Mesendoderm (in vitro differentiated cells): ENCODE data around the gene RANBP3.
A peak's percentile ranks its signal among the peaks of the same experiment; 100 is the strongest.

Experiments
- DNase-seq: peaks from one replicate; pipeline ENCODE4 v3.0.0; 2013
- H2AK5ac ChIP-seq: 2 replicates; pipeline ENCODE4 v1.6.1; 2013; ENCODE audit warnings: low read length, inconsistent platforms
- H2BK120ac ChIP-seq: 2 replicates; pipeline ENCODE4 v1.6.1; 2013; ENCODE audit warnings: low read depth, mild to moderate bottlenecking, low read length, moderate library complexity, mixed read lengths
- H2BK15ac ChIP-seq: replicated peaks from 2 replicates; pipeline ENCODE4 v1.6.1; 2013; ENCODE audit warnings: low read depth, mild to moderate bottlenecking, moderate library complexity
- H2BK5ac ChIP-seq: 2 replicates; pipeline ENCODE4 v1.6.1; 2013; ENCODE audit warnings: low read length, inconsistent platforms
- H3K18ac ChIP-seq: 2 replicates; pipeline ENCODE4 v1.6.1; 2013; ENCODE audit warnings: mild to moderate bottlenecking, low read length, mixed read lengths
- H3K23ac ChIP-seq: one replicate; pipeline ENCODE4 v1.6.1; 2013; ENCODE audit warnings: low read length
- H3K27ac ChIP-seq: 2 replicates; pipeline ENCODE4 v1.5.1; 2013; ENCODE audit warnings: low read depth, mild to moderate bottlenecking, inconsistent platforms, low read length, moderate library complexity
- H3K27me3 ChIP-seq: 2 replicates; pipeline ENCODE4 v1.6.1; 2013; ENCODE audit warnings: low read length, control low read depth, mild to moderate bottlenecking, inconsistent platforms; ENCODE audit not compliant: insufficient read depth, poor library complexity
- H3K36me3 ChIP-seq: 2 replicates; pipeline ENCODE4 v1.6.1; 2013; ENCODE audit warnings: low read length, inconsistent platforms; ENCODE audit not compliant: control insufficient read depth, insufficient read depth
- H3K4ac ChIP-seq: one replicate; pipeline ENCODE4 v1.6.1; 2013; ENCODE audit warnings: low read depth, mild to moderate bottlenecking, low read length, moderate library complexity
- H3K4me1 ChIP-seq: 2 replicates; pipeline ENCODE4 v1.6.1; 2013; ENCODE audit warnings: low read depth, low read length, inconsistent platforms; ENCODE audit not compliant: control insufficient read depth
- H3K4me2 ChIP-seq: 2 replicates; pipeline ENCODE4 v1.6.1; 2013; ENCODE audit warnings: low read length
- H3K4me3 ChIP-seq: 2 replicates; pipeline ENCODE4 v1.5.1; 2013; ENCODE audit warnings: mild to moderate bottlenecking, low read length
- H3K56ac ChIP-seq: one replicate; pipeline ENCODE4 v1.6.1; 2013; ENCODE audit warnings: low read length
- H3K79me1 ChIP-seq: 2 replicates; pipeline ENCODE4 v1.6.1; 2013; ENCODE audit warnings: low read length, inconsistent platforms
- H3K79me2 ChIP-seq: 2 replicates; pipeline ENCODE4 v1.6.1; 2013; ENCODE audit warnings: mild to moderate bottlenecking, low read length; ENCODE audit not compliant: control insufficient read depth, insufficient read depth
- H3K9ac ChIP-seq: 2 replicates; pipeline ENCODE4 v1.6.1; 2013; ENCODE audit warnings: low read length, inconsistent platforms
- H4K5ac ChIP-seq: one replicate; pipeline ENCODE4 v1.6.1; 2013; ENCODE audit warnings: low read length
- H4K8ac ChIP-seq: one replicate; pipeline ENCODE4 v1.6.1; 2013; ENCODE audit warnings: low read depth, mild to moderate bottlenecking, control low read depth, low read length, moderate library complexity
- WGBS: extraction: QIAGEN DNeasy Blood & Tissue Kit; methylation state at CpG from one replicate; pipeline ENCODE4 v1.1.7; 2013; ENCODE audit warnings: low lambda C conversion rate, missing lambda C conversion rate; ENCODE audit not compliant: insufficient coverage; ENCODE audit errors: extremely low coverage; 5-methylcytosine and 5-hydroxymethylcytosine counted together

Gene RANBP3

DNA sequence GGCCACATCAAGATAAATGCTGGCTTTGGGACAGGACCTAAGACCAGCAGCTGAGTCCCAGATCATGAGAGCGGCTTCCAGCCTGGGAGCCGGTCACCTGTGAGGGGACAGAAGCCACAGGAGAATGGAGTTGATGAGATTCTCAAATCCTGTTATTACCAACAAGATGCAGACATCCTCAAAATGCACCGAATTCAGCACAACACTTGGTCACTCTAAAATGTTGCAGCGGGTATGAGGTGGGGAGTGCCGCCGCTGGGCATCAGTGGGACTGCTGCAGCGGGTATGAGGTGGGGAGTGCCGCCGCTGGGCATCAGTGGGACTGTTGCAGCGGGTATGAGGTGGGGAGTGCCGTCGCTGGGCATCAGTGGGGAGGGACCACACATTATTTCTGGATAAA is 21.2 kb downstream of the RANBP3 start:
- no peak overlapping the region for H3K23ac ChIP-seq
- H3K4me2 ChIP-seq: no peak overlapping the region
- H2BK5ac ChIP-seq: no peak overlapping the region
- H3K4ac ChIP-seq: no peak overlapping the region
- peaks cover 50% of the 10 kb centered on the region for H3K79me1 ChIP-seq
- no CpG with 5 or more reads among the region's 12 CpGs for WGBS
- no peak overlapping the region for H3K18ac ChIP-seq
- no peak overlapping the region for H2BK15ac ChIP-seq
- no peaks in the 10 kb centered on the region for H3K36me3 ChIP-seq
- H3K27ac ChIP-seq: no peak overlapping the region
- H3K9ac ChIP-seq: no peak overlapping the region
- H3K56ac ChIP-seq: peak overlapping the region; percentile 22
- no peaks in the 10 kb centered on the region for H3K27me3 ChIP-seq
- no peak overlapping the region for H2AK5ac ChIP-seq
- no peak overlapping the region for H4K5ac ChIP-seq
- H3K4me1 ChIP-seq: peaks cover 37% of the 10 kb centered on the region
- H2BK120ac ChIP-seq: no peak overlapping the region
- H3K79me2 ChIP-seq: peaks cover 83% of the 10 kb centered on the region
- no peak for DNase-seq
- no peak overlapping the region for H4K8ac ChIP-seq
- no peak overlapping the region for H3K4me3 ChIP-seq

GRCh38 chr19:5956323-5956722 is 21.6 kb downstream of the RANBP3 start:
- Histone ChIP-seq H3K4me2 (no peak overlapping the region), H3K4me3 (no peak overlapping the region), H3K79me1 (peaks cover 52% of the 10 kb centered on the region), H3K9ac (no peak overlapping the region), H3K27me3 (no peaks in the 10 kb centered on the region), H3K56ac (peak overlapping the region; percentile 22), H3K4ac (no peak overlapping the region), H3K18ac (no peak overlapping the region), H4K8ac (no peak overlapping the region), H2BK15ac (no peak overlapping the region), H2BK120ac (no peak overlapping the region), H3K23ac (no peak overlapping the region), H2AK5ac (no peak overlapping the region), H3K27ac (no peak overlapping the region), H4K5ac (no peak overlapping the region), H3K36me3 (no peaks in the 10 kb centered on the region), H3K4me1 (peaks cover 41% of the 10 kb centered on the region), H2BK5ac (no peak overlapping the region), H3K79me2 (peaks cover 85% of the 10 kb centered on the region)
- no CpG with 5 or more reads among the region's 3 CpGs for WGBS
- DNase-seq: no peak

DNA sequence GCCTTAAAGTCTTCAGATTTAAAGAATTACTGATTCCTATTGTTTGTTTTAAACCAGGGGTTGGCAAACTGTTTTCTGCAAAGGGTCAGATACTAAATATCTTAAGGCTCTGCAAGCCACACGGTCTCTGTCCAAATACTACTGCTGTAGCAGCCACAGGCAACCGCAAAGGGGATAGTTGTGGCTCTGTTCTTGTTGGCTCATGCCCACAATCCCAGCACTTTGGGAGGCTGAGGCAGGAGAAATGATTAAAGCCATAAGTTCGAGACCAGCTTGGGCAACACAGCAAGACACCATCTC is 22.4 kb downstream of the RANBP3 start:
- DNase-seq: no peak
- H3K4me1 ChIP-seq: peaks cover 43% of the 10 kb centered on the region
- H3K18ac ChIP-seq: no peak overlapping the region
- no peak overlapping the region for H3K9ac ChIP-seq
- no peak overlapping the region for H3K56ac ChIP-seq
- no peak overlapping the region for H3K4me2 ChIP-seq
- no peak overlapping the region for H2BK15ac ChIP-seq
- no peak overlapping the region for H4K5ac ChIP-seq
- H2BK5ac ChIP-seq: no peak overlapping the region
- H3K4ac ChIP-seq: no peak overlapping the region
- peaks cover 82% of the 10 kb centered on the region for H3K79me2 ChIP-seq
- H4K8ac ChIP-seq: no peak overlapping the region
- no peak overlapping the region for H3K23ac ChIP-seq
- no peak overlapping the region for H3K4me3 ChIP-seq
- H2BK120ac ChIP-seq: no peak overlapping the region
- H3K27ac ChIP-seq: no peak overlapping the region
- no peaks in the 10 kb centered on the region for H3K27me3 ChIP-seq
- H3K79me1 ChIP-seq: peaks cover 49% of the 10 kb centered on the region
- no peak overlapping the region for H2AK5ac ChIP-seq
- no CpG with 5 or more reads among the region's 3 CpGs for WGBS
- H3K36me3 ChIP-seq: no peaks in the 10 kb centered on the region

DNA sequence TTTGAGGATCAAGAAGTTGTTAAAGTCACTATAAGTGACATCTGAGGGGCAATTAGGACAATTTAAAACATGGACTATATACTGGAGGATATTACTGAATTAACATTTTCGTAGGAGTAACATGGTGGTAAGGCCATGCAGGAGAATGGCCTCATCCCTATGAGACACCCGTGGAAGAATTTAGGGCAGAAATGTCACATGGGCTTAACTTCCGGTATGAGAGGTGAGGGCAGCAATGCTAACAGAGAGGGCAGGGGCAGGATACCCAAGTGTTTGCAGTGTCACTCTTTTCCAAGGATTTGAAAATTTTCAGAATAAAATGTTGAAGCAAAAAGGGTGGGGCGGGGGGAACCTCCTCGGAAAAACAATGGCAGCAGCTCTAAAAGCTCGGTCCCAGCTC is 23.6 kb downstream of the RANBP3 start:
- H3K36me3 ChIP-seq: no peaks in the 10 kb centered on the region
- no peak overlapping the region for H3K9ac ChIP-seq
- WGBS: no CpG with 5 or more reads among the region's 6 CpGs
- H2BK15ac ChIP-seq: no peak overlapping the region
- no peak overlapping the region for H3K4me2 ChIP-seq
- no peak overlapping the region for H3K4me3 ChIP-seq
- no peak overlapping the region for H3K18ac ChIP-seq
- no peak overlapping the region for H3K27ac ChIP-seq
- no peak overlapping the region for H2BK120ac ChIP-seq
- no peak overlapping the region for H2BK5ac ChIP-seq
- H2AK5ac ChIP-seq: no peak overlapping the region
- peaks cover 45% of the 10 kb centered on the region for H3K79me1 ChIP-seq
- no peak overlapping the region for H4K5ac ChIP-seq
- peaks cover 42% of the 10 kb centered on the region for H3K4me1 ChIP-seq
- no peak overlapping the region for H4K8ac ChIP-seq
- H3K27me3 ChIP-seq: no peaks in the 10 kb centered on the region
- no peak for DNase-seq
- no peak overlapping the region for H3K23ac ChIP-seq
- peaks cover 78% of the 10 kb centered on the region for H3K79me2 ChIP-seq
- no peak overlapping the region for H3K4ac ChIP-seq
- no peak overlapping the region for H3K56ac ChIP-seq

GRCh38 chr19:5953680-5954213 is 24.2 kb downstream of the RANBP3 start:
- no peak overlapping the region for H3K4ac ChIP-seq
- H2BK5ac ChIP-seq: no peak overlapping the region
- H2AK5ac ChIP-seq: no peak overlapping the region
- no peak overlapping the region for H2BK15ac ChIP-seq
- no peak overlapping the region for H2BK120ac ChIP-seq
- no CpG with 5 or more reads among the region's 17 CpGs for WGBS
- H3K9ac ChIP-seq: no peak overlapping the region
- H4K8ac ChIP-seq: no peak overlapping the region
- no peak overlapping the region for H3K4me2 ChIP-seq
- H3K79me1 ChIP-seq: peaks cover 45% of the 10 kb centered on the region
- no peak overlapping the region for H3K27ac ChIP-seq
- peak overlapping the region; percentile 75 for H3K56ac ChIP-seq
- H3K4me1 ChIP-seq: peaks cover 39% of the 10 kb centered on the region
- H3K4me3 ChIP-seq: no peak overlapping the region
- peaks cover 76% of the 10 kb centered on the region for H3K79me2 ChIP-seq
- no peaks in the 10 kb centered on the region for H3K27me3 ChIP-seq
- peak overlapping the region; percentile 20 for H3K18ac ChIP-seq
- no peak for DNase-seq
- H3K36me3 ChIP-seq: no peaks in the 10 kb centered on the region
- H4K5ac ChIP-seq: no peak overlapping the region
- H3K23ac ChIP-seq: no peak overlapping the region

DNA sequence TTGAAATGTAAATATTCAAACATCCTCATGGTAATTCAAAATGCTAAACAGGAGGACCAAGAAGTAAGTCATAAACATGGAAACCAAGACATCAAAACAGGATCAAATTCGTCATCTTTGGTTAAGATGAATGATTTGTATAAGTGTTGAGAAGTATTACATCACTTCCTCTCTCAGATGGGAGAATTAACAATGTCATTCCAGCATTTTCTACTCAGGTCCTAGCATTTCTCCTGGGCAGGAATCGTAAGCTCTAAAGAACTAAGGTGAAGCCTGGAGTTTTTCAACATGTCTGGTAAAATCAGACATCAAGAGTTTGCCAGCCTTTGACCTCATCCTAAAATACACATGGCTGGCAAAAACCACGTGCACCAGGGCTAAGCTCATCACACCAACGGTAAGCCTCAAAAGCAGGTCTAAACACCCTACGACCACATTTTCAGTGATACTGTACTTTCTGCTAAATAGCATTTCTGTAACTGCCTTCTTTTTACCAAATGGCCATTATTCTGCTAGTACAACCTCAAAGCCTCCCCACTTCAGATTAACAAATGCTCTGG is 24.8 kb downstream of the RANBP3 start:
- Histone ChIP-seq H3K9ac (no peak overlapping the region), H2BK5ac (peak overlapping the region; percentile 10), H3K27ac (peak overlapping the region; percentile 7), H4K5ac (peak overlapping the region; percentile 85), H3K4me1 (peaks cover 34% of the 10 kb centered on the region), H3K79me1 (peaks cover 44% of the 10 kb centered on the region), H2BK120ac (no peak overlapping the region), H3K36me3 (no peaks in the 10 kb centered on the region), H3K18ac (no peak overlapping the region), H3K56ac (peak overlapping the region; percentile 42), H3K23ac (no peak overlapping the region), H3K79me2 (peaks cover 73% of the 10 kb centered on the region), H3K4me2 (peak overlapping the region; percentile 3), H2AK5ac (peak overlapping the region; percentile 85), H3K4me3 (no peak overlapping the region), H3K4ac (no peak overlapping the region), H3K27me3 (no peaks in the 10 kb centered on the region), H2BK15ac (no peak overlapping the region), H4K8ac (no peak overlapping the region)
- WGBS: no CpG with 5 or more reads among the region's 5 CpGs
- DNase-seq: no peak
